H9 (cell line): ENCODE measurements around the gene OR13G1. TPM values are rescaled to one million over a fixed set of nuclear protein-coding genes. Genes with fewer than 3 reads are reported as not detected.

Source experiments
- DNase-seq: peaks from one replicate; pipeline ENCODE4 v3.0.0-alpha.2; 2017
- H2AFZ ChIP-seq: one replicate; pipeline ENCODE4 v1.6.1; 2013; ENCODE audit warnings: mild to moderate bottlenecking, low read length, control low read depth, moderate library complexity
- H2AK5ac ChIP-seq: 2 replicates; pipeline ENCODE4 v1.6.1; 2013; ENCODE audit warnings: low read length, control low read depth, mixed read lengths; ENCODE audit not compliant: insufficient read length
- H2BK120ac ChIP-seq: one replicate; pipeline ENCODE4 v1.6.1; 2013; ENCODE audit warnings: low read depth, mild to moderate bottlenecking, low read length, control low read depth, inconsistent platforms; ENCODE audit not compliant: poor library complexity, severe bottlenecking
- H2BK12ac ChIP-seq: 2 replicates; pipeline ENCODE4 v1.6.1; 2013; ENCODE audit warnings: low read length, control low read depth, mixed read lengths, low read depth; ENCODE audit not compliant: insufficient read length
- H2BK15ac ChIP-seq: 2 replicates; pipeline ENCODE4 v1.6.1; 2013; ENCODE audit warnings: low read depth, low read length, control low read depth
- H2BK20ac ChIP-seq: one replicate; pipeline ENCODE4 v1.6.1; 2013; ENCODE audit warnings: low read depth, mild to moderate bottlenecking, low read length, control low read depth, inconsistent platforms; ENCODE audit not compliant: poor library complexity, severe bottlenecking
- H2BK5ac ChIP-seq: 2 replicates; pipeline ENCODE4 v1.6.1; 2013; ENCODE audit warnings: low read length, control low read depth, mixed read lengths; ENCODE audit not compliant: insufficient read length
- H3K14ac ChIP-seq: 2 replicates; pipeline ENCODE4 v1.6.1; 2013; ENCODE audit warnings: low read length, control low read depth; ENCODE audit not compliant: insufficient read depth
- H3K18ac ChIP-seq: 2 replicates; pipeline ENCODE4 v1.6.1; 2013; ENCODE audit warnings: low read depth, mild to moderate bottlenecking, mixed read lengths, low read length, control low read depth; ENCODE audit not compliant: insufficient read length
- H3K23ac ChIP-seq: 2 replicates; pipeline ENCODE4 v1.6.1; 2013; ENCODE audit warnings: low read length, control low read depth, mixed read lengths, low read depth; ENCODE audit not compliant: insufficient read length
- H3K23me2 ChIP-seq: 2 replicates; pipeline ENCODE4 v1.6.1; 2013; ENCODE audit warnings: low read depth, mild to moderate bottlenecking, mixed read lengths, low read length, control low read depth; ENCODE audit not compliant: insufficient read length, poor library complexity, severe bottlenecking
- H3K27ac ChIP-seq: 2 replicates; pipeline ENCODE4 v1.5.1; 2013; ENCODE audit warnings: low read length, control low read depth, mixed read lengths, low read depth; ENCODE audit not compliant: insufficient read length
- H3K27me3 ChIP-seq: 2 replicates; pipeline ENCODE4 v1.6.1; 2013; ENCODE audit warnings: low read length, control low read depth, inconsistent platforms; ENCODE audit not compliant: insufficient read depth
- H3K4ac ChIP-seq: 2 replicates; pipeline ENCODE4 v1.6.1; 2013; ENCODE audit warnings: low read depth, mild to moderate bottlenecking, control low read depth, inconsistent platforms, low read length, moderate library complexity
- H3K4me1 ChIP-seq: 2 replicates; pipeline ENCODE4 v1.6.1; 2013; ENCODE audit warnings: low read length, control low read depth, inconsistent platforms; ENCODE audit not compliant: insufficient read depth
- H3K4me2 ChIP-seq: 2 replicates; pipeline ENCODE4 v1.6.1; 2013; ENCODE audit warnings: low read length, control low read depth, mixed read lengths; ENCODE audit not compliant: insufficient read length, insufficient read depth
- H3K56ac ChIP-seq: 2 replicates; pipeline ENCODE4 v1.6.1; 2013; ENCODE audit warnings: low read depth, mild to moderate bottlenecking, mixed read lengths, low read length, control low read depth; ENCODE audit not compliant: insufficient read length
- H3K79me1 ChIP-seq: 2 replicates; pipeline ENCODE4 v1.6.1; 2013; ENCODE audit warnings: low read depth, mild to moderate bottlenecking, moderate library complexity, low read length, control low read depth, inconsistent platforms; ENCODE audit not compliant: insufficient read depth, poor library complexity, severe bottlenecking
- H3K79me2 ChIP-seq: 2 replicates; pipeline ENCODE4 v1.6.1; 2013; ENCODE audit warnings: low read length, control low read depth, inconsistent platforms; ENCODE audit not compliant: insufficient read depth
- H3K9ac ChIP-seq: 2 replicates; pipeline ENCODE4 v1.6.1; 2013; ENCODE audit warnings: low read length, control low read depth, mixed read lengths; ENCODE audit not compliant: insufficient read length; ENCODE audit errors: extremely low read depth
- H3K9me3 ChIP-seq: one replicate; pipeline ENCODE4 v1.6.1; 2013; ENCODE audit warnings: low read depth, low read length, inconsistent platforms; ENCODE audit not compliant: control insufficient read depth
- H3T11ph ChIP-seq: one replicate; pipeline ENCODE4 v1.6.1; 2013; ENCODE audit warnings: mild to moderate bottlenecking, low read length, control low read depth, inconsistent platforms
- H4K20me1 ChIP-seq: one replicate; pipeline ENCODE4 v1.6.1; 2013; ENCODE audit not compliant: control insufficient read depth, insufficient read length, insufficient read depth
- H4K5ac ChIP-seq: 2 replicates; pipeline ENCODE4 v1.6.1; 2013; ENCODE audit warnings: low read depth, mild to moderate bottlenecking, mixed read lengths, low read length, control low read depth; ENCODE audit not compliant: insufficient read length
- H4K8ac ChIP-seq: replicated peaks from 2 replicates; pipeline ENCODE4 v1.6.1; 2013; ENCODE audit warnings: low read length, control low read depth, mixed read lengths, low read depth; ENCODE audit not compliant: insufficient read length
- H4K91ac ChIP-seq: 2 replicates; pipeline ENCODE4 v1.6.1; 2013; ENCODE audit warnings: low read depth, mild to moderate bottlenecking, moderate library complexity, mixed read lengths, low read length, control low read depth; ENCODE audit not compliant: insufficient read length
- H3K27ac Mint-ChIP-seq, 3 experiments: 2 replicates in 2 of 3; 3 replicates in 1 of 3; pipeline ENCODE4 v1.8.0; 2020 to 2021; ENCODE audit warnings: mixed read lengths in 3 of 3, mild to moderate bottlenecking in 1 of 3, moderate library complexity in 1 of 3
- H3K27me3 Mint-ChIP-seq: 2 replicates; pipeline ENCODE4 v1.8.0; 2021; ENCODE audit warnings: low read depth, mild to moderate bottlenecking, moderate library complexity, mixed read lengths
- H3K36me3 Mint-ChIP-seq, 3 experiments: 2 replicates in 2 of 3; 3 replicates in 1 of 3; pipeline ENCODE4 v1.8.0; 2020 to 2021; ENCODE audit warnings: low read depth in 3 of 3, mixed read lengths in 3 of 3; ENCODE audit not compliant: insufficient read depth in 1 of 3
- H3K4me1 Mint-ChIP-seq, 2 experiments: 2 replicates each; pipeline ENCODE4 v1.8.0; 2020; ENCODE audit warnings: mixed read lengths in 2 of 2
- H3K4me3 Mint-ChIP-seq, 2 experiments: 2 replicates in 1 of 2; 3 replicates in 1 of 2; pipeline ENCODE4 v1.8.0; 2020 to 2021; ENCODE audit warnings: mild to moderate bottlenecking in 2 of 2, mixed read lengths in 2 of 2, moderate library complexity in 1 of 2
- H3K9me3 Mint-ChIP-seq, 2 experiments: 2 replicates in 1 of 2; 3 replicates in 1 of 2; pipeline ENCODE4 v1.8.0; 2020; ENCODE audit warnings: mild to moderate bottlenecking in 2 of 2, mixed read lengths in 2 of 2, moderate library complexity in 1 of 2
- CTCF ChIP-seq: fragments of 200-600 bp; sonication (generic); conservative IDR thresholded peaks from 3 replicates; pipeline ENCODE4 v1.8.0; 2021; ENCODE audit warnings: antibody characterized with exemption, mild to moderate bottlenecking
- WGBS: extraction: QIAGEN DNeasy Blood & Tissue Kit; methylation state at CpG from one replicate; pipeline ENCODE4 v1.1.7; 2013; ENCODE audit warnings: missing lambda C conversion rate, low lambda C conversion rate, mixed read lengths; ENCODE audit not compliant: insufficient read length; ENCODE audit errors: extremely low coverage; 5-methylcytosine and 5-hydroxymethylcytosine counted together
- total RNA-seq: library from RNA; stranded (reverse); gene quantifications from 2 replicates; pipeline ENCODE4 v1.2.1, GENCODE V29; 2021

The OR13G1 gene
- total RNA-seq, 1 experiment from 2014 or later, result not detected

GRCh38 chr1:247716546-247716945 lies 37.0 kb upstream of the OR13G1 start, which contains the start of gene OR6F1:
TSS of gene OR6F1 (minus strand) at chr1:247716646. CDS start at chr1:247712755, 3,891 bp downstream.
- DNase-seq, result no peak
- WGBS, result no CpG with 5 or more reads among the region's 3 CpGs
- no peak within 1 kb of the TSS for H2BK15ac ChIP-seq
- Mint-ChIP-seq H3K27me3 (no peaks in the 10 kb centered on the region; the same call in 1 of the 2 replicates), H3K9me3 (peaks cover 22 to 50% of the 10 kb centered on the region in 2 experiments), H3K4me3 (no peak within 1 kb of the TSS), H3K27ac (no peak within 1 kb of the TSS), H3K36me3 (no peaks in the 10 kb centered on the region), H3K4me1 (no peaks in the 10 kb centered on the region)
- H3K79me2 ChIP-seq, result no peaks in the 10 kb centered on the region
- TF ChIP-seq CTCF, result no peak
- H3K23me2 ChIP-seq, result no peaks in the 10 kb centered on the region
- H4K91ac ChIP-seq, result no peak within 1 kb of the TSS
- H3K14ac ChIP-seq, result no peak within 1 kb of the TSS
- no peaks in the 10 kb centered on the region for H3K79me1 ChIP-seq
- H3K27ac ChIP-seq, result no peak within 1 kb of the TSS
- no peak within 1 kb of the TSS for H3K18ac ChIP-seq
- H3K9ac ChIP-seq, result no peak within 1 kb of the TSS
- H2AK5ac ChIP-seq, result no peak within 1 kb of the TSS
- H3K23ac ChIP-seq, result no peak within 1 kb of the TSS
- no peak within 1 kb of the TSS for H4K5ac ChIP-seq
- no peak within 1 kb of the TSS for H4K8ac ChIP-seq
- H2AFZ ChIP-seq, result no peak within 1 kb of the TSS
- no peak within 1 kb of the TSS for H2BK5ac ChIP-seq
- no peaks in the 10 kb centered on the region for H3K27me3 ChIP-seq
- H2BK12ac ChIP-seq, result no peak within 1 kb of the TSS
- no peak within 1 kb of the TSS for H2BK20ac ChIP-seq
- H3K9me3 ChIP-seq, result peaks cover 13% of the 10 kb centered on the region
- H2BK120ac ChIP-seq, result no peak within 1 kb of the TSS
- no peaks in the 10 kb centered on the region for H3K4me1 ChIP-seq
- no peak within 1 kb of the TSS for H3K56ac ChIP-seq
- H3K4ac ChIP-seq, result no peak within 1 kb of the TSS
- H3K4me2 ChIP-seq, result no peak within 1 kb of the TSS
- H4K20me1 ChIP-seq, result no peaks in the 10 kb centered on the region
- no peak within 1 kb of the TSS for H3T11ph ChIP-seq
